TTC549 (cell line): ENCODE results near the gene BAHCC1.

Experiments
- FAIRE-seq: peaks from 2 replicates; lab custom pipeline; 2012; peaks lifted over from hg19 to GRCh38; lab: Jason Lieb, UNC

Gene BAHCC1

GRCh38 chr17:81443269-81443668 is 48.0 kb downstream of the BAHCC1 start:
- FAIRE-seq, result no peak

DNA sequence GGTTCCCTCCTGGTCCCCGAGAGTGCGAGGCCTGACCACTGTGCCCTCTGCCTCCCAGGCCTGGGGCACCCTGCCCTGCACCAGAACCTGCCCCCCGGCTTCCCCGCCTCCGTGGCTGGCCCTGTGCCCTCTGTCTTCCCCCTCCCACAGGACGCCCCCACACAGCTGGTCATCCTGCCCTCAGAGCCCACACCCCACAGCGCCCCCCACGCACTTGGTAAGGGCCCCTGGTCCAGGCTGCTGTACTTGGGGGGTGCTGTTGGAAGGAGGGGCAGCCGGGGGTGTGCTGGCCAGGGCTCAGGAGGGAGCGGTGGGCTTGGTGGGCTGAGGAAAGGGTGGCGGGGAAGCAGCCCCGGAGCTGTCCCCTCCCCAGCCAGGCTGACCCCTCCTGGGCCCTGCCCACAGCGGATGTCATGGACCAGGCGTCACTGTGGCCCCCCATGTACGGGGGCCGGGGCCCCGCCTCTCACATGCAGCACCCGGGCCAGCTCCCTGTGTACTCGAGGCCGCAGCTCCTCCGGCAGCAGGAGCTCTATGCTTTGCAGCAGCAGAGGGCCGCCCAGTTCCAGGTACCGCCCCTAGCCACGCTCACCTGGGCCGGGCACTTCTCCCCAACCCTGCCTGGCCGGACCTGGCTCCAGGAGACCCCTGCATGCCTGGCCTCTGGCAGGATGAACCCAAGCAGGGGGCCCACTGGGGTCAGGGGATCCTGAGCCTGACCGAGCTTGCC is 49.5 kb downstream of the BAHCC1 start:
- no peak for FAIRE-seq

DNA sequence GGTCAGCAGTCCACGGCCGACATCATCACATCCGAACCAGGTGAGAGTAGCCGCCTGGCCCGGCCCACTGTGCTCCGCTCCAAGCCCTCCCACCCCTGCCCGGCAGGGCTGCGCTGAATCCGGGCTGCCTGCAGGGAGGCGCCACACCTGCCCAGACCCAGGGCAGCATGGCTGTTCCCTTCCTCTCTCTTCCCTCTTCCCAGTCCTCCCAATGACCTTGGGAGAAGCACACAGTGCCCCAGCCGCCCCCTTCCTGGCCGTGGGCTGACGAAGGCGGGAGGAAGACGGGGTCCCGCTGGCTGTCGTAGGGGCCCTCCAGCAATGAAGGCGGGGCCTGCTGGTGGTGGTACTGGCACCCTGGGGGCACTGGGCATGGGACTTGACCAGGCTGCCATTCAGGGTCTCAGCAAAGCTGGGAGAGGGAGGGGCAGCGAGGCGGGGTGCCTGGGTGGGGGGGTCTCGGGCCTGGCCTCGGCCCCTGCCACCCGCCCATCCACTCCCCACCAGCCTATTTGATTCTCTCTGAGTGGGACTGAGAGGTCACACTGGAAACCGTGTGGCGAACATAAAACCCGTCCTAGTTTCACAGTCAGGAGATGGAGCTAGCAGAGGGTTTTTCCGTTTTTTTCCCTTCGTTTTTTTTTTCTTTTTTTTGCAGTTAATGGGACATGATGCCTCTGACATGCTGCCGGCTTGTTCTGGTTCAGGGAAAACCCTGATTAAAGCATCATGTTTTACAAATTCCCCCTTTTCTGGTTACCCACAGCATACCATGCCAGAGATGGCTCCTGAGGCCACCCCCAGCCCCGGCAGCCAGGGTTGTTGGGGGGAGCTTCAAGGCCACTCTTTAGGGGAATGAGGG is 50.6 kb downstream of the BAHCC1 start:
- no peak for FAIRE-seq

DNA sequence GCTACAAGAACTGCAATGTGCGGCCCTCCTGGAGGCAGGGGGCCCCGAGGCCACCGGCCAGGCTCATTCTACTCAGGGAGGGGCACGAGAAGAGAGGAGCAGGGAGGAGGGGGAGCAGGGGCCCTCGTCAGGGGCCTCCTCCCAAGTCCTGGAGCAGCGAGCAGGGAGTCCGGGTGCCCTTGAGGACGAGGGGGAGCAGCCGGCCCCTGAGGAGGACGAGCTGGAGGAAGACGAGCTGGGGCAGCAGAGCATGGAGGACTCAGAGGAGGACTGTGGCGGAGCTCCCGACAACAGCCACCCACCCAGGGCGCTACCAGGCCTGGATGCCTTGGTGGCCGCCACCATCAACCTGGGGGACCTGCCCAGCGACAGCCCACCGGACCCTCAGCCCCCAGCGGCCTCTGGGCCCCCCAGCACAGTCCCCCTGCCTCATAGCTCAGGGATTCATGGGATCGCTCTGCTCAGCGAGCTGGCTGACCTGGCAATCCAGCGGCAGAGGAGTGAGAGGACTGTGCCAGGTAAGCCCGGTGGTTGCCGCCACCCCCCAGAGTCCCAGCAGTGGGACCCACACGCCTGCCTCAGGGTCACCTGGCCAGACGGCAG is 52.2 kb downstream of the BAHCC1 start:
- no peak for FAIRE-seq

GRCh38 chr17:81448442-81448841 is 53.2 kb downstream of the BAHCC1 start:
- no peak for FAIRE-seq

- FAIRE-seq, result no peak
Measured at GRCh38 chr17:81448950-81449349, 53.7 kb downstream of the BAHCC1 start.

DNA sequence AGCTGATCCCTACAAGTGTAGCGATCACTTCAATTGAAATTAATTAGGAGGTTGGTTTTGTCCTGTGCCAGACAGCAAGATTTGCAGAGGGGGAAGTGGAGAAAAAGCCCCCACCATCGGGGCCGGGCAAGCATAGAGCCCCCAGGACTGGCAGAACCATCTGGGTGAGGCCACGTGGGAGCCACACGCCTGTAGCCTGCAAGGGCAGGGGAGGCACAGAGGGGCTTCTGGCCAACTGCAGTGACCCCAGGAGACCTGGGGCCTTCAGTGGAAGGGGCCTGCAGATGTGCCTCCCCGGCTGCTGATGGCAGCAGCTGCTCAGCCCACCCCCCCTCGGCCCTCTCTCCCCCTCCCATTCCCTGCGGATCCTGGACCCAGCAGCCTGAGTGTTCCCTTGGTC is 54.1 kb downstream of the BAHCC1 start:
- no peak for FAIRE-seq

DNA sequence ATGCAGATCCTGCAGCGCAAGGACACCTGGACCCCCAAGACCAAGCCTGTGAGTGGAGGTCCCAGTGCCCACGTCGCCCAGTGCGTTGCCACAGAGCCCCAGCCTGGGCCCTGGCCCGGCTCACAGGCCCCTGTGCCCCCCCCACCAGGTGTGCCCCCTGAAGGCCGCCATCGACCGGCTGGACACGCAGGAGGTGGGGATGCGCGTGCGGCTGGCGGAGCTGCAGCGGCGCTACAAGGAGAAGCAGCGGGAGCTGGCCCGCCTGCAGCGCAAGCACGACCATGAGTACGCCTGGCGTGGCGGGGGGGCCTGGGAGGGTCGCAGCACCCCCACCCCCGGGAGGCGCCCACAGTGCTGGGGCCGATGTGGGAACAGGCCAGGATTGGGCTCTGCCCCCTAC is 56.6 kb downstream of the BAHCC1 start:
- no peak for FAIRE-seq

DNA sequence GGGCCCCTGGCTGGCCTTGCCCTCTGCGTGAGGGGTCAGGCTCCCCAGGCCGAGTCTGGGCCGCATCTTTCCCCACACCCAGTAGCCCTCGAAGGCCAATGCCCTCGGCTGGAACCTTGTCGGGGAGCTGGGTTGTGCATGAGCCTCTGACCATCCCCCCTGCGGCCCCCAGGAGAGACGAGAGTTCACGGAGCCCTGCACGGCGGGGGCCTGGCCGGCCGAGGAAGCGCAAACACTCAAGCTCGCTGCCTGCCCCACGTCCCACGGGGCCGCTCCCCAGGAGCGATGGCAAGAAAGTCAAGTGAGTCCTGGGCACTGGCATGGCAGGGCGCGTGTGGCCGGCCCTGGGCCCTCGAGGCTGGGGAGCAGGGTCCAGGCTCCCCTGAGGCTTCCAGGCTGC is 57.3 kb downstream of the BAHCC1 start:
- FAIRE-seq, result no peak

DNA sequence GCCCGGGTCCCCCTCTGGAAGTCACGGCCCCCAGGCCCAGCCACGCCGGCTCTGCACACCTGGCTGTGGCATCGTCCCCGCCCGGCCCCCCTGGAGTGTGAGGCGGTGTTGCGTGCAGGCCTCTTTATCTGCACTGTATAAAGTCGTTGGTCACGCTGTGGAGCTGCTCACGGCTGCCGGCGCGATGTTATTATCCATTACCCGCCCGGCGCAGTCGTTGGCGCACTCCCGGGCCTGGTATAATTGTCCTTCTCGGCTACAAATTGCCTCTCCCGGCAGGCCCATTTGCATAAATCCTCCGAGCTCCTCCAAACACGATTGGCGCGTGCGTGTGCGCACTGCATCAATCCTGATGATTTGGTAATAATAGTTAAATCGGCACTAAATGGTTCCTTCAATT is 57.8 kb downstream of the BAHCC1 start:
- FAIRE-seq, result no peak

DNA sequence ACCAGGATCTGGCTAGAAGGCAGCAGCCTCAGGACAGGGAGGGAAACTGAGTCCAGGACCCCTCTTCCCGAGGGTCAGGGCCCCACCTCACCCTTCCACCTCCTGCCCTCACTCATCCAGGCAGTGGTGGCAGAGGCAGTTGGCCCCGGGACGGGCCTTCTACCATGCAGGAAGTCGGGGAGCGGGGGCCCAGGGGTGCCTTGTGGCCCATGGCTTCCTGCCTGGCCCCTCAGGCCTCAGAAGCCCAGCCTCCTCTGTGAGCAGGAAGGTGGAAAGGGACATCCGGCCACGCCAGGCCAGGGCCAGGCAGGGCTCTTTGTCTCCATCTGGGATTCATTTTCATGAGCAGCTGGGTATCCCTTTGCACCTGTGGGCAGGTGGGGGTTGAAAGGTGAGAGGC is 58.5 kb downstream of the BAHCC1 start:
- FAIRE-seq, result no peak

- no peak for FAIRE-seq
Measured at GRCh38 chr17:81454473-81454872, 59.2 kb downstream of the BAHCC1 start.

DNA sequence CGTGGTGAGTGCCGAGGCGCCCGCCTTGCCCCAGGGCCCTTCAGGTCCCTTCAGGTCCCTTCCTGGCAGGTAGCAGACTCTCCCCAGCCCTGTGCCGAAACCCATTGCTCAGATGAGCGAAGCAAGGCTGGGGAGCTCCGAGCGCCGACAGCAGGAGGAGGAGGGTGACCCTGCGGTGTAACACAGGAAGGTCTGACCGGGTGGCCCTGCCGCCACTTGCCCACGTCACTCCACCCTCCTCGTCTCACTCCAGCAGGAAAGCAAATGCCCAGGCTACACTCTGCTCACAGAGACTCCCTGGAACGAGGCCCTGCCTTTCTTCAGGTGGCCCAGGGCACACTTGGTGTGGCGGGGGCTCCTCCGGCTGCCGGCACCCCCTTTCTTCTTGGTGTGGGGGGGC is 60.1 kb downstream of the BAHCC1 start:
- no peak for FAIRE-seq

DNA sequence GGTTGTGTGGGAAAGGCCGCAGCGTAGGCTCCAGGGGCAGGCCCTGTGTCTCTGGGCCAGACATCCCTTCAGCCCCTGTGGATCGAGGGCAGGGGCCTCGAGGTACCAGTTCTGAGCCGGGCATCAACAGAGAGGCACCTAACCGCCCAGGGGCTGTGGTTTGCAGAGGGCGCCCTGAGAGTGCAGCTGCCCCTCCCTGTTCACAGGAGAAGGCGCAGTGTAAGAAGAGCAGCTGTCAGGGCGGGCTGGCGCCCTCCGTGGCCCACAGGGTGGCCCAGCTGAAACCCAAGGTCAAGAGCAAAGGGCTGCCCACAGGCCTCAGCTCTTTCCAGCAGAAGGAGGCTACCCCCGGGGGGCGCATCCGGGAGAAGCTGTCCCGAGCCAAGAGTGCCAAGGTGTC is 60.8 kb downstream of the BAHCC1 start:
- no peak for FAIRE-seq

- no peak for FAIRE-seq
Measured at GRCh38 chr17:81456798-81457197, 61.5 kb downstream of the BAHCC1 start.

DNA sequence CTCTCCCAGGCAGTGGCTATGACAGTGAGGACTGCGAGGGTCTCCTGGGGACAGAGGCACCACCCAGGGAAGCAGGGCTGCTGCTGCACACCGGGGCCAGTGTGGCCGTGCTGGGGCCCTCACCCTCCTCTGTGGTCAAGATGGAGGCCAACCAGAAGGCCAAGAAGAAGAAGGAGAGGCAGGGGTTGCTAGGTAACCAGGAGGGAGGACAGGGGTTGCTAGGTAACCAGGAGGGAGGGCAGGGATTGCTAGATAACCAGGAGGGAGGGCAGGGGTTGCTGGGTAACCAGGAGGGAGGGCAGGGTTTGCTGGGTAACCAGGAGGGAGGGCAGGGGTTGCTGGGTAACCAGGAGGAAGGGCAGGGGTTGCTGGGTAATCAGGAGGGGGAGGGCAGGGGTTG is 62.1 kb downstream of the BAHCC1 start:
- no peak for FAIRE-seq

DNA sequence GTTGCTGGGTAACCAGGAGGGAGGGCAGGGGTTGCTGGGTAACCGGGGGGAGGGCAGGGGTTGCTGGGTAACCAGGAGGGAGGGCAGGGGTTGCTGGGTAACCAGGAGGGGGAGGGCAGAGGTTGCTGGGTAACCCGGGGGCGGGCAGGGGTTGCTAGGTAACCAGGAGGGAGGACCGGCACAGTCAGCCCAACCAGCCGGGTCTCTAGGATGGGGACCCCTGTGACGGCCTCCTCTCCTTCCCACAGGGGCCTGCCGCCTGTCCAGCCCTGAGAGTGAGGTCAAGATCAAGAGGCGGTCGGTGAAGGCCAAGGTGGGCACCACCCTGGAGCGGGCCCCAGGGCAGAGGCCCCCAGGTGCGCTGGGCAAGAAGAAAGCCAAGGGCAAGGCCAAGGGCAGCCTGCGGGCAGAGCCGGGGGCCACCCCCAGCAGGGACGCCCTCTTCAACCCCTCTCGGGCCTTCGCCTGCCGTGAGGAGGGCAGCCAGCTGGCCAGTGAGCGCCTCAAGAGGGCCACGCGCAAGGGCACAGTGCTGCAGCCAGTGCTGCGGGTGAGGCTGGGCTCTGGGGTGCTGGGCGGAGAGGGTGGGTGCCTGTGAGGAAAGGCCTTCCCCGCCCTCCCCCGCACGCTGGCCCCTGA is 62.8 kb downstream of the BAHCC1 start:
- no peak for FAIRE-seq

DNA sequence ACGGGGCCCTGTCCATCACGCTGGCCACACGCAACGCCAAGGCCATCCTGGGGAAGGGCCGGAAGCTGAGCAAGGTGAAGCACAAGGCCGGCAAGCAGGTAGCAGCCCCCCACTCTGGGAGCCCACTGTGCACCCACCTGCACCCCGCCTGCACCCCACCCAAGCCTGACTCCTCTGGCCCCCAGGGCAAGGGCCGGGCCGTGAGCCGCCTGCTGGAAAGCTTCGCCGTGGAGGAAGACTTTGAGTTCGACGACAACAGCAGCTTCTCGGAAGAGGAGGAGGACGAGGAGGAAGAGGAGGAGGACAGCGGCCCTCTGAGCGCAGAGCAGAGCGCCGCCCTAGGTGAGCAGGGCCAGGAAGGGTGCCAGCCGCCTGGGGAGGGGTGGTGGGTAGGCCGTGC is 63.4 kb downstream of the BAHCC1 start:
- no peak for FAIRE-seq

- no peak for FAIRE-seq
Measured at GRCh38 chr17:81459224-81459623, 64.0 kb downstream of the BAHCC1 start.

DNA sequence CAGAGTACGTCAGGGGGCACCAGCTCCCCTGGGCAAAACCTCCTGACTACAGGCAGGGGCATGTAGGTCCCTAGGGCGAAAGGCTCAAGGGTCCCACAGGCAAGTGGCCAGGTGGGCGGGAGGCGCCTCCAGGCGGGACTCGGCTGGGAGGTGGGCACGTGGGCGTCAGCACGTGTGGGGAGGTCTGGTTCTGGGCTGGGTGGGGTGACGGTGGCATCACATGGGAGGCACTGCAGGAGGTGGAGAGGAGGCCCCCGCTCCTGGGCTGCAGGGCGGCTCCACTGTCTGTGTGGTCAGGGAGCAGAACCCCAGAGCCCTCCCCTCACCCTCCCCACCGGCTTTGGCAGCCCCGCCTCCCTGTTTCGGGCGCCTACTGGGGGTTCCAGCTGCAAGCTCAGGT is 64.6 kb downstream of the BAHCC1 start:
- FAIRE-seq, result no peak

- FAIRE-seq, result no peak
Measured at GRCh38 chr17:81460856-81461460, 65.7 kb downstream of the BAHCC1 start.
